AG10803 (cell line): ENCODE measurements around the gene SUN2.
A peak's percentile ranks its signal among the peaks of the same experiment; 100 is the strongest.

ENCODE experiments used
- DNase-seq: peaks from one replicate; pipeline ENCODE4 v3.0.0; 2010; ENCODE audit warnings: low read depth
- H3K4me3 ChIP-seq: 2 replicates; pipeline ENCODE4 v1.5.1; 2011; ENCODE audit warnings: mild to moderate bottlenecking, low read length, control low read depth
- TF ChIP-seq, protein P1 (sequence below): conservative IDR thresholded peaks from 2 replicates; pipeline ENCODE4 v1.5.1; 2011; ENCODE audit warnings: mild to moderate bottlenecking, low read length, control low read depth, inconsistent platforms

The SUN2 gene

DNA sequence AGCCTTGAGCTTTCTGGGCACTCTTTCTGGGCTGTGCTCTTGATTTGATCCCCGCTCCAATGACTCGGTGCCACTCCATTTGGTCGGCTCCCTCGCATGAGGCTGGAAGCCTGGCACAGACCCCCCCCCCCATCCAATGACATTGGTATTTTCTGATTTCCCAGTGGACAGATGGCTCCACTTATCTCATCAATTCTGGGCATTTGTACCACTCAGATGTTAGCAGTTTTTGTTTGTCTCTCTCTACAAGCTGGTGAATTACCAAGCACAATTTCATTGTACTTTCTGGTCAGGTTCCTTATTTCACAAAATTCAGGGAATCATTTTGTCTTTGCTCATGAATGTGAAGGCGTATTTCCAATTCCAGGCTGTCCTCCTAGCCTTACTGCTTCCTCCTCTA lies 29.1 kb upstream of the SUN2 start:
- DNase-seq: no peak
- no peak overlapping the region for H3K4me3 ChIP-seq
- TF ChIP-seq, protein P1, sequence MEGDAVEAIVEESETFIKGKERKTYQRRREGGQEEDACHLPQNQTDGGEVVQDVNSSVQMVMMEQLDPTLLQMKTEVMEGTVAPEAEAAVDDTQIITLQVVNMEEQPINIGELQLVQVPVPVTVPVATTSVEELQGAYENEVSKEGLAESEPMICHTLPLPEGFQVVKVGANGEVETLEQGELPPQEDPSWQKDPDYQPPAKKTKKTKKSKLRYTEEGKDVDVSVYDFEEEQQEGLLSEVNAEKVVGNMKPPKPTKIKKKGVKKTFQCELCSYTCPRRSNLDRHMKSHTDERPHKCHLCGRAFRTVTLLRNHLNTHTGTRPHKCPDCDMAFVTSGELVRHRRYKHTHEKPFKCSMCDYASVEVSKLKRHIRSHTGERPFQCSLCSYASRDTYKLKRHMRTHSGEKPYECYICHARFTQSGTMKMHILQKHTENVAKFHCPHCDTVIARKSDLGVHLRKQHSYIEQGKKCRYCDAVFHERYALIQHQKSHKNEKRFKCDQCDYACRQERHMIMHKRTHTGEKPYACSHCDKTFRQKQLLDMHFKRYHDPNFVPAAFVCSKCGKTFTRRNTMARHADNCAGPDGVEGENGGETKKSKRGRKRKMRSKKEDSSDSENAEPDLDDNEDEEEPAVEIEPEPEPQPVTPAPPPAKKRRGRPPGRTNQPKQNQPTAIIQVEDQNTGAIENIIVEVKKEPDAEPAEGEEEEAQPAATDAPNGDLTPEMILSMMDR: no peak

DNA sequence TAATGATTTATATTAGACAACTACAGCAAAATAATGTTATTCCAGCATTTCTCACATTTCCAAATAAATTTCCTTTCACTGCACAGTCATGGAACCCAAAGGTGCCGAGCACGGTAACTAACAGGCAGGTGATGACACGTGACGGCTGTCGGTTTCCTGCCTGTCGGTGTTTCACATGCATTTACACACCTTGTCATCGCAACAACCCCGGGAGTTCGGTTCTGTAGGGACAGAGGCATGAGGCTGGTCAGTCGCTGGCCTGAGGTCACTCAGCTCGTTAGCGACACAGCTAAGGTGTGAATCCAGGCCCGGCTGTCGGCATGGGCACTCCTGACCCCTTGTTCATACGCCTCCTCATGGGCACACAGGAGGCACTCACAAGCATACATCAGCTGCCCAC lies 28.2 kb upstream of the SUN2 start:
- no peak overlapping the region for H3K4me3 ChIP-seq
- no peak for DNase-seq
- TF ChIP-seq, protein P1: no peak

DNA sequence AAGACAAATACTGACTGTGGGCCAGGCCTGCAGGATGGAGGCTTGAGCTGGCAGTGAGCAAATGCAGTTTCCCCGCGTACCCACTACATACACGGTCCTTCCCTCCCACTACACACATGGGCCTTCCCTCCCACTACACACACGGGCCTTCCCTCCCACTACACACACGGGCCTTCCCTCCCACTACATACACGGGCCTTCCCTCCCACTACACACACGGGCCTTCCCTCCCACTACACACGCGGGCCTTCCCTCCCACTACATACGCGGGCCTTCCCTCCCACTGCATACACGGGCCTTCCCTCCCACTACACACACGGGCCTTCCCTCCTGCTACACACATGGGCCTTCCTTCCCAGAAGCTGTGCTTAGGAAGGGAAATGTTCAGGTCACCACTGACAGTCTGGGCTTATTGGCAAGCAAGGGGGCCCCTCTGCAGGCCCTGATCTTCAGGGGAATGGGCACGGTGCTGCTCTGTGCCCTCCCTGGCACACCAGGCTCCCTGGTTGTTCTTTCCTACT lies 27.4 kb upstream of the SUN2 start:
- TF ChIP-seq, protein P1: no peak
- no peak for DNase-seq
- H3K4me3 ChIP-seq: no peak overlapping the region

DNA sequence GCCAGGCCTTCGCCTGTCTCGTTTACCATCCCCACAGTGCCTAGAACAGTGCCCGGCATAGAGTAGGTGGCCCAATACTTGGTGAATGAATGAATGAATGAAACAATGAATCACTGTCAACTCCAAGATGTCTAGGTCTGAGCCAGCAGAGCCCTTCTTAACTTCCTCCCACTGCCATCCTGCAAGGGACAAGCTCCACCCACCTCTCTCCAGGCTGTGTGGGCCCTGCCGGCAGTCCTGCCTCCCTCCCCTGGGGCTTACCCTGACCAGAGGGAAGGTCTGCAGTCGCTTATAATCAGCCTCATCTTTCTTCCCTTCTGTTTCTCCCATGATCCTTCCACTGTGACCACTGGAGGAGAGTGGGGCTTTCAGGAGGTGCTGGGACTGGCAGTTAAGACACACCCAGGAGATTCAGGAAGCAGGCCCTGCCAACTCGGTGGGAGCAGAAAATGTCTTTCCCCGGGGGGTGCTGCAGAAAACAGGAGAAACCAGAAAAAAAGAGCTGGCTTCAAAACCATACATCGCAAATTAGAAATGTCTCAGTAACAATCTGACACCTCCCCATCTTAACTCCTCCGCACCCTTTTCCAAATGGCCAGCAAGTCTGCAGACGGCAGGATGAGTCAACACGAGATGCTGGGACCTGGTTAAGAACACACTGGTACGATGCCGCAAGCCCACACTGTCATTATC lies 26.8 kb upstream of the SUN2 start:
- TF ChIP-seq, protein P1: no peak
- DNase-seq: peak; percentile 49
- no peak overlapping the region for H3K4me3 ChIP-seq

DNA sequence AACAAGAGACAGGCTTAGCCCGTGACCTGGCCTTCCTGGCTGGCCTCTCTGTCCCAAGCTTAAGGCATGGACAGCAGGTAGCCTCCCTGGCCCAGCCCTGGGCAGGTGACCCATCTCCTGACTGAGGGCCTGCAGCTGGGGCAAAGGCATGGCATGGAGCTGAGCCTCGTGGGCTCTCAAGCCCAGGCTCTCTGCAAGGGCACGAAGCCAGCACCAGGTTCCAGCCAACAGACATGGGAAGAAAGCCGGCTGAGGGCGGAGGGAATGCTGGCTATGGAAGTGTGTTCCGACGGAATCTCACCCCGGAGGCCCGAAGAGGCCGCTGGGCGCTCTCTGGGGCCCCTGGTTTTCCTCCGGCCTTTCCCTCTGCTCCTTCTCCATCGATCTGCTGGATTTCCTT lies 25.2 kb upstream of the SUN2 start:
- no peak for DNase-seq
- TF ChIP-seq, protein P1: no peak
- H3K4me3 ChIP-seq: no peak overlapping the region

DNA sequence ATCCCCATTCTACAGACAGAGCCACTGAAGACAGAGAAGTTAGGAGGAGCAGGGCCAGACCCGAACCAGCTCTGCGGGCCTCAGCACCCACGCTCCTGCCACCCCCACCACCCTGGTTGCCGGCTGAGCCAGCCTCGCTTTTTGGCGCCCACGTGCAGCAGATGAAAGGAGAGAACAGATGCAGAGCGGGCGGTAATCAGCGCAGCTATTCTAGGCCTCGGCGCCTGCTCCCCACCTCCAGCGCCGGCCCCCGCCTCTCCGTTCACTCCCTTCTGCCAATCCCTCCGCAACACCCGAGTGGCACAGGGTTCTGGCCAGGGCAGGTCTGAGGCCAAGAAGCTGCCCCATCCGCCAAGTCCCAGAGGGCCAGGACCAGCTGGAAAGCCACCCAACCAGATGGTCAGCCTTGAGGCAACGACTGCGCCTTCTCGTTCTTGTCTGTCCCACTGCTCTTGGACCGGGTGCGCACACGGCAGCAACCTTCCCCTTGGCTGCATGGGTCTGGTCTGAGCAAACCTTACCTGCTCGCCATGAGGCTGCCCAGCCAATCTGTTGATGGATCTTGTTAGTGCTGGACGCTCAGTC lies 21.4 kb upstream of the SUN2 start:
- TF ChIP-seq, protein P1: no peak
- DNase-seq: no peak
- H3K4me3 ChIP-seq: no peak overlapping the region

DNA sequence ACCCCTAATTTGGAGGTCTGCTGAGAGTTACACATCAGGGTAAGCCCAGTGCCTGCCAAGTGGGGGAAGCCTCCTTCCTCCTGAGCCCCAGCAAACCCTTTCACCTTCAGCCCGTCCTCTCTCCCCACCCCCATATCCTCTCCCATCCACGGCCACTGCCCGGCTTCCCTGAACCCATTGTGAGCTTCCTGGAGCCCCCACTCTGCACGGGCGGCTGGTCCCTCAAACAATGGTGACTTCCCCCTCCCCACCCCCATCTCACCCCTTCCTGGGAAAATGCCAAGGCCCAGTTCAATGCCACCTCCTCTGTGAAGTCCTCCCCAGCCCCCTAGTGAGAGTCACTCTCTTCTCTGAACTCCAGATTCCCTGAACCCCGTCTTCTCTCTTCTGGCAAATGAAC lies 20.3 kb upstream of the SUN2 start:
- DNase-seq: no peak
- TF ChIP-seq, protein P1: no peak
- H3K4me3 ChIP-seq: no peak overlapping the region
